Lower leg skin (tissue), 3 donors: Measurements from ENCODE around the gene RABGAP1.

ENCODE experiments used
- POLR2A ChIP-seq, 2 donors: fragments of 450-650 bp; IDR thresholded peaks; one replicate each; pipeline ENCODE4 v1.6.1; 2016 to 2017; ENCODE audit warnings: antibody characterized with exemption in 2 of 2, mild to moderate bottlenecking in 1 of 2, moderate library complexity in 1 of 2
- TF ChIP-seq, protein P1 (sequence below), 3 donors: fragments of 450-650 bp; IDR thresholded peaks; one replicate each; pipeline ENCODE4 v1.5.1; 2016; ENCODE audit warnings: antibody characterized with exemption in 3 of 3, mild to moderate bottlenecking in 3 of 3, moderate library complexity in 2 of 3

DNA sequence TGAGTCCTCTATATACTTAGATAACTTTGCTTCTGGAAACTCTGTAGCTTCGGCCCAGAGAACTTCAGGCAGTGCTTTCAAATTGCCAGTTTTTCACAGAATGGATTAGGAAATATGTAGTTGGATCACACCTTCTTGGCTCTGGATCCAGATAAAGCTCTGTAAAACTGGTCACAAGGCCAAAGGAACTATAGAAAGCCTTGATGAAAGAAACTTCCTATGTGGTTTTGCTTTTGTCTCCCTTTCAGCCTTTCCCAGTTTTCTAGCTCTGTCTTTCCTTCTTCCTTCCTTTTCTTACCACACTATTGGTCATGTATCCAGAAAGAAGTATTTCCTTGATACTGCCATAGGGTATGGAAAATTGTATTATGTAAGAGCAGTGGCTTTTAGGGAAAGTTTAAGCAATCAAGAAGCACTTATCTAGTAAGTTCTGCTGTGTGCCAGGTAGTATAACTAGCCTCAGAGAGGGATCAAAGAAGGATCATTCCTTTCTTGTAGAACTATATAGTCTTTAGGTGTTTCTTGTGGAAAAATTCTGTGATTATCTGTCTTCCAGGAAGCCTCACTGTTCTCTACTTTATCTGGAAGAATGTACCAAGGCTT is 98.9 kb downstream of the RABGAP1 start:
- TF ChIP-seq, protein P1, sequence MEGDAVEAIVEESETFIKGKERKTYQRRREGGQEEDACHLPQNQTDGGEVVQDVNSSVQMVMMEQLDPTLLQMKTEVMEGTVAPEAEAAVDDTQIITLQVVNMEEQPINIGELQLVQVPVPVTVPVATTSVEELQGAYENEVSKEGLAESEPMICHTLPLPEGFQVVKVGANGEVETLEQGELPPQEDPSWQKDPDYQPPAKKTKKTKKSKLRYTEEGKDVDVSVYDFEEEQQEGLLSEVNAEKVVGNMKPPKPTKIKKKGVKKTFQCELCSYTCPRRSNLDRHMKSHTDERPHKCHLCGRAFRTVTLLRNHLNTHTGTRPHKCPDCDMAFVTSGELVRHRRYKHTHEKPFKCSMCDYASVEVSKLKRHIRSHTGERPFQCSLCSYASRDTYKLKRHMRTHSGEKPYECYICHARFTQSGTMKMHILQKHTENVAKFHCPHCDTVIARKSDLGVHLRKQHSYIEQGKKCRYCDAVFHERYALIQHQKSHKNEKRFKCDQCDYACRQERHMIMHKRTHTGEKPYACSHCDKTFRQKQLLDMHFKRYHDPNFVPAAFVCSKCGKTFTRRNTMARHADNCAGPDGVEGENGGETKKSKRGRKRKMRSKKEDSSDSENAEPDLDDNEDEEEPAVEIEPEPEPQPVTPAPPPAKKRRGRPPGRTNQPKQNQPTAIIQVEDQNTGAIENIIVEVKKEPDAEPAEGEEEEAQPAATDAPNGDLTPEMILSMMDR (IDR thresholded peaks at IDR 0.05) = no peak
- TF ChIP-seq POLR2A (IDR thresholded peaks at IDR 0.05) = no peak
